DMS53 treated with DMSO at 0.1 percent for 48 hours (cell line): Measurements from ENCODE around the gene SUPT3H.
"Not testable (repeated sequence)": the region's sequence is repeated elsewhere in the genome, so short reads cannot be mapped to it uniquely, and the experiment has no call there.

ENCODE experiments used
- DNase-seq: peaks from one replicate; lab custom pipeline; 2025; ENCODE audit not compliant: unreplicated experiment; lab: John Stamatoyannopoulos, UW

The SUPT3H gene

DNA sequence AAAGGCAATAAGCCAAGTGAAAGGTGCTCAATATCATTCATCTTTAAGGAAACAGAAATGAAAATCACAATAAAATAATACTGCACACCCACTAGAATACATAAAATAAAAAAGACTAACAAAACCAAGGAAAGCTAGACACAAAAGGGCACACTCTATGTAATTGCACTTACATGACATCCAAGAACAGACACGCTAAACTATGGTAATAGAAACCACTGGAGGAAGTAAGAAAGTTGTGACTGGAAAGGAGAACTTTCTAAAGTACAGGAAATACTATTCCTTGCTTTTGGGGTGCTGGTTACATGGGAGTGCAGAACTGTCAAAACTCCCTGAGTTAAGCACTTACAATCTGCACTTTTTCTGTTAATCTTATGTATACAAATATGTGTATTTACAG, 303.3 kb downstream of the SUPT3H start:
- DNase-seq: no peak

DNA sequence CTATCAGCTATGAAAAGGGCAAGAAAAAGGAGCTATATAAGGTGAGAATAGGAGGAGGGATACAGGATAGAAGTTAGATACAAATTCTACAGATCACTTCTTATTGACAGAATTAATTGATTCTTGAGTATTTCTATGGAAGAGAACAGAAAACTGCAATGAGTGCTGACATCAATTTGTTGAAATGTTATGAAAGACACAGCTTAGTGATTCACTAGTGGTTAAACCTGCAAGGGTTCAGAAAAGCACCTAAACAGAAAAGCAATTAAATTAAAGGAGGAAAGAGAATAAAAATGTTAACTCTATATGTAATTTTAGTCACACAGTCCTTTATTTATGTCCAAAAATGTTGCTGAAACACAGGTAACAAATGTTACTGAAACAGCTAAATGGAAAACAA, 304.0 kb downstream of the SUPT3H start:
- no peak for DNase-seq

DNA sequence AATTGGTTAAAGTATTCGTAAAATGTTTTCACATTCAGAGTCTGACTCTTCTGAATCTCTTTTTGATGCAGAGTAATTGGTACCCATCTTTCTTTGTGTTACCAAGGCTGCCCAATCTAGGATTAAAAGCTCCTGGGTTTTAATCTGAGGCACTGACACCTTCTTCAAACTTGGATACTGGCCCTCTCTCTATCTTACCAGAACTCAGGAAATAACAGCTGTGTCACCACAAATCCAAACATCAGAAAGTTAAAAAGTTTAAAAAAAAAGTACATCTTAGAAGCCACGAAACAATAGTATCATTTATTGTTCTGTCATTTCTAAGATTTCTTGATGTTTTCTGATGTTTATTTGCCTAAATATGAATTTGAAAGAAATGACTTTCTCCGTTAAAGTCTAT, 305.1 kb downstream of the SUPT3H start:
- DNase-seq: no peak

GRCh38 chr6:45072016-45072415, 305.7 kb downstream of the SUPT3H start:
- DNase-seq: no peak

GRCh38 chr6:45069091-45069490, 308.6 kb downstream of the SUPT3H start:
- no peak for DNase-seq

GRCh38 chr6:45067446-45067845, 310.3 kb downstream of the SUPT3H start:
- not testable (repeated sequence) for DNase-seq

DNA sequence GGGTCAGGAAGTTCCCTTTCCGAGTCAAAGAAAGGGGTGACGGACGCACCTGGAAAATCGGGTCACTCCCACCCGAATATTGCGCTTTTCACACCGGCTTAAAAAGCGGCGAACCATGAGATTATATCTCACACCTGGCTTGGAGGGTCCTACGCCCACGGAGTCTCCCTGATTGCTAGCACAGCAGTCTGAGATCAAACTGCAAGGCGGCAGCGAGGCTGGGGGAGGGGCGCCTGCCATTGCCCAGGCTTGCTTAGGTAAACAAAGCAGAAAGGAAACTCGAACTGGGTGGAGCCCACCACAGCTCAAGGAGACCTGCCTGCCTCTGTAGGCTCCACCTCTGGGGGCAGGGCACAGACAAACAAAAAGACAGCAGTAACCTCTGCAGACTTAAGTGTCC, 315.1 kb downstream of the SUPT3H start:
- not testable (repeated sequence) for DNase-seq

DNA sequence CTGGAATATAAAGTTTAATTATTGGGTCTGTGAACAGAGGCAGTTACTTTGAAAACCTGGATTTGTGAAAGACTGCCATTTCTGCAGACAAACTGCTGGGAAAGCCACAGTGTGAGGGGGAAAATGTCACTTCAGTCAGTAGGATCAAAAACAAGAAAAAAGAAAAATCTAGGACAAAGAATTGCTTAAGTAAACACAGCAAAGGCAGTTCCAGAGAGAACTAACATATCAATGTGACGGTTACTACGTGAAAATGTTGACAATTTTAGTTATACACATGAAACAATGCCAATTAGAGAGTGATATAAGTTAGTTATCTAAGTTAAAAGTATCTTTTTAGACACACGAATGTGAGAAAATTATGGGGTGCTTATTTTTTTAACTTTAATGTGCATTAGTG, 320.0 kb downstream of the SUPT3H start:
- no peak for DNase-seq

DNA sequence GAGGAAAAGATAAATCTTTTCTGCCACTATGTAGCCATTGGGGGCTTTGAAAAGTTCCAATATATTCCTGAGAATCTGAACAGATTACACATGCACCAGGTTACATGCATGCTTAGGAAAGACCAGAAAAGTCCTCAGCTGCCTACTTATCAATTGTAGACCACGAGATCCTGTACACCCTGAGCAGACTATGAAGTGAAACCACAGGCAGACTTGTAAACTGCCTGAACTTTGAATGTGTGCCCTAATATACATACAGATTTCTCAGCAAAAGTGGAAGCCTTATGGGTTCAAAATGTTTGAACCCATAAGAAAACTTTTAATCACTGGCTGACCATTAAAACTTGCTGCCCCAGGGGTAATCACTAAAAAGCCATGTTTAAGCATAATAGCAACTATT, 323.1 kb downstream of the SUPT3H start:
- no peak for DNase-seq

DNA sequence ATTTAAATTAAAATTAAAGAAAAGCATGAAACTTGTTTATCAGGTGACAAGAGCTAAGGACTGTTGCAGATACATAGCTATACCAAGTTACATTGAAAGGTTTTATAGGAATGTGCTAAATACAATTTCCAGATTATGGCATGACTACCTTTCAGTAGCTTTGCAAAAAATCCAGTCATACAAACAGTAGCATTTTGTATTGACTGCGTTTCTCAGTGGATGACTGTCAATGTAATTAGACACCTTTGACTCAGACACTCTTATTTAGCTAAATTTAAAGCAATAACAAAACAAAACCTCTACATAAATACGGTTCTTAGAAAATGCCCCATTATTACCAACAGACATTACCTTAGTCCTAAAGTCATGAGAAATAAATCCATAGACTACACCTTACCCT, 325.4 kb downstream of the SUPT3H start:
- no peak for DNase-seq

DNA sequence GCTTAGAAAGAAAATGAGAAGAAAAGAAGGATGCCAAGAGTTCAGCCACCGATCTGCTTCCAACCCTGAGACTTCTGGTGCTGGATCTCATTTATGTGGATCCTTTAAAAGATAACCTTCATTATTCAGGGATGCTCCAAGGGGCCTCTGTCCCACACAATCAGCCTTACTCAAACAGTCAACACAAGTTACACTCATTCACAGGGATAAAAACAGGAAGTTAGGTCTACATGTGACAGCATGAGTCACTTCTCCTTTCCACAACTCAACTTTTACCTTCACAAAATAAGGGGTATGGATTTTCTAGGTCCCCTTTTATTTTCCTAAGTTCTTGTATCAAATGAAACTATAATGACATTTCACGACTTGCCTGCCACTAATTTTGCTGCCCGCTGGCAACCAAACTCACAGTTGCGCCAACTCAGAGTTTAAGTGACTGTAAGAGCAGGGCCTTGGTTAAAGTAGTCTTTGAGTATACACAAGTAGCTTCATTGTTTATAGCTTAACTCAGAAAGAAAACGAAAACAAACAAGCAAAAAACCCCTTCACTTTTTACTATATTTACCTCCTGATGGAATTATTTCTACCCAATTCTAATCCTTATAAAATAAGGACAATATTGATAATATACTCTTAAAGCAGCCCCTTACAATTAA, 328.4 kb downstream of the SUPT3H start:
- peak; percentile 16 for DNase-seq

- no peak for DNase-seq
These were observed 330.2 kb downstream of the SUPT3H start for GRCh38 chr6:45047573-45047972.

GRCh38 chr6:45045253-45045601, 332.5 kb downstream of the SUPT3H start:
- no peak for DNase-seq

DNA sequence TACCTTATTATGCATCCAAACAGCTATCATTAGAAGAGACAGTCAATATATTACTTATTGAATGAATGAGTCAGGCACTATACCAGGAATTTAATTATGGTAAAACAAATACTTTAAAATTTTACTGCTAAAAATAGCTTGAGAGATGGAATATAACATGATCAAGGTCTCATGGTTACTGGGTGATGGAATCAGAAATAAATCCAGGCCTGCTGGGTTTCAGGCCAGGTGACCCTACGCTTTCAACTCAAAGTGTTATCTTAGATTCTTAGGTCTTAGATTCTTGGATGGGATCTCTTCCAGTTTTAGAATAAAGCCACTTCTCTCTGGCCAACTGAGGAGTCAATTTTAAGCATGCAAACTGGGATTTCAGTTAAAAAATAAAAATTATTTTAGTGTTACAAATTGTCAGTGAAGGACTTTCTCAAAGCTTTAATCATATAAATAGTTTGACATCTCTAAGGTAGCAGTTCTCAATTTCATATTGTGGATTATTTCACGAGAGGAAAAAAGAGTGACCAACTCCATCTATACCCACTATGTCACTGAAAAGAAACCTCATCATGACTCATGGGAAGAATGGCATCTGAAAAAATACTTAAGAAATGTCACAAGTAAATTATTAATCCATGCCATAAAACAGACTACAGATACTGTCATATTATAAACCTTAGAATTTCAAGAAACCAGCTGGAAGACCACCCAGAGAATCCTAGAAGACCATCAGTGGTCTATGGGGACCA, 333.1 kb downstream of the SUPT3H start:
- peak; percentile 1 for DNase-seq

DNA sequence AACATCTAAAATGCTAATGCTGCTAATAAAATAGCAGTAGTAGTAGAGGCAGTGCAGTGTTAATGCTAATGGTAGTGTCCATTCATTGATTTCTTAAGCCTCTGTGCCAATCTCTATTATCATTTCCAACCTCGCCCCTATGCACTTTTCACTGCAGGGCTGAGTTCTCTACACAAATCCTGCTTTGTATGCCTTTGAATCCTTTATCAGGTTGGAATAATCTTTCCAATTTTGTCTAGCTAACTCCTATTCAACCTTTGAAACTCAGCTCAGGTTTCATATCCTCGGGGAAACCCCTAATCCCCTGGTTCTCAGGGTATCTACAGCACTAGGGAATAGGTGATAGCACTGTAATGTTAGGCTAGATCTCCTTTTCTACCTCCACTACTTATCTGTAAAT, 333.6 kb downstream of the SUPT3H start:
- no peak for DNase-seq

DNA sequence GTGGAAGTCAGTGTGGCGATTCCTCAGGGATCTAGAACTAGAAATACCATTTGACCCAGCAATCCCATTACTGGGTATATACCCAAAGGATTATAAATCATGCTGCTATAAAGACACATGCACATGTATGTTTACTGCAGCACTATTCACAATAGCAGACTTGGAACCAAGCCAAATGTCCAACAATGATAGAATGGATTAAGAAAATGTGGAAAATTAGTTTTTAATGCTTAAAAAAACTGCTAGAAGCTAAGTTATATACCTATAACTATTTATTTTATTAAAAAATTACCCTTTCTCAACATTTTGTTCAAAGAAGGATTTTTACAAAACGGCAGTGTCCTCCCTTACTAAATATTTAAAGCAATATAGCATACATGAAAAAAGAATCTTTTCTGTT, 335.1 kb downstream of the SUPT3H start:
- not testable (repeated sequence) for DNase-seq

DNA sequence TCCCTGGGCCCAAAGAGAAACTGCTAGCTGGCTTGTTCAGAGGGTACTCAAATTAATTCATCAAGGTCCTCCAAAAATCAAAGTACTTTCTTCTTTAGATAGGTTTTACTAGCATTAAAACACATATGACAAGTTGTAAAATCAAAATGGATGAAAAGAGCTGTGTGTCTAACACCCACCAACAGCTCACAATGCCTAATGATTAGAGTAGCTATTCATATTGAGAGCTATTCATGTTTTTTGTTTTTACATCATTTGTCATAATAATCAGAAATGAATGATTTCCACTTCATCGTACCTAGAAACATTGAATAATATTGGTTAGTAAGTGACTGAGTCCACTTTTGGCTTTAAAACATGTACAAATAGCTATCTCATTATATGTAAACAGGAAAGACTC, 339.5 kb downstream of the SUPT3H start:
- no peak for DNase-seq

GRCh38 chr6:45036103-45036502, 341.6 kb downstream of the SUPT3H start:
- DNase-seq: no peak

DNA sequence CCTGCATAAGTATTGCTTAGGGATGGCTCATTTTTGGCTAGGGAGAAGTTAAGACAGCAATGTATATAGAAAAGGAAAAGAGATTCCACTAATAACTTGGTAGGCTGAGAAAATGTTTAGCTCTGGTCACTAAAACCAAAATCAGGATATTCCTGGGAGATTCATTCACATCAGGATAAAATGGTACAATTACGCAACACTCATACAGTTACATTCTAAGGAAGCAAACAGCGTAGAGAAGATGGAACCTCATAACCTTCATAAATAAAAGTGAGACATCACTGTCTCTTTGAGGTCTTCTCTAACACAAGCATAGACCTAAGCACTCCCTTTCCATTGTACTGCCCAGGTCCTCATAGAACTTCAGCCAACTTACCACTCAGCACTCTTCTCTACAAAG, 345.3 kb downstream of the SUPT3H start:
- DNase-seq: no peak

DNA sequence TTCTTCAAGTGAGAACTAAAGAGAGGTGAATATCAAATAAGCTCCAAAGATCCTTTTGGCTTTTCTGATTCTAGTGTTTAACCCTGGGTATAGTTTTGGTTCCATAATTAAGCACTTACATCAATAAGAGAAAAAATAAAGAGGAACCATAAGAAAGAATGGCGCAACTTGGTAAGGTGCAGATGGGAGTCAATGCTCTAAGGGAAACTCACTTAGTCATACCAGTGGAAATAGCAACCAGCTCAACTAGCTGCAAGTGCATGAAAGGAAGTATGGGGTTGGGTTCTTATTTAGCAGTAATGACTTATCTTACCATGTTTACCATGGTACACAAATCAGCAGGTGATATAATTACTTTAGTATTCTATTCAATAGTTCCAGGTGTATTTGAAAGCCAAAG, 346.1 kb downstream of the SUPT3H start:
- no peak for DNase-seq

DNA sequence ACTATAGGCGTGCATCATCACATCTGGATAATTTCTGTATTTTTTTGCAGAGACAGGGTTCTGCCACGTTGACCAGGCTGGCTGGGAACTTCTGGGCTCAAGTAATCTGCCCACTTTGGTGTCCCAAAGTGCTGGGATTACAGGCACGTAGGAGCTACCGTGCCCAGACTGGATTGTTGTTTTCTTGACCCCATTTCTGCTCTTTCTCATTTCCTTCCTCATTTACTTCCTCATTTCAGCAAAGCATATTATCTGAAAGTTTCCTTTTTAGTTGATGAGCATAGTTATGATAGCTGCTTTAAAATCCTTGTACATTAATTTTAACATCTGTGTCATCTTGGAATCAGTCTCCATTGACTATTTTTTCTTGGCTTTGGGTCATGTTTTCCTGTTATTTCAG, 350.6 kb downstream of the SUPT3H start:
- DNase-seq: no peak

DNA sequence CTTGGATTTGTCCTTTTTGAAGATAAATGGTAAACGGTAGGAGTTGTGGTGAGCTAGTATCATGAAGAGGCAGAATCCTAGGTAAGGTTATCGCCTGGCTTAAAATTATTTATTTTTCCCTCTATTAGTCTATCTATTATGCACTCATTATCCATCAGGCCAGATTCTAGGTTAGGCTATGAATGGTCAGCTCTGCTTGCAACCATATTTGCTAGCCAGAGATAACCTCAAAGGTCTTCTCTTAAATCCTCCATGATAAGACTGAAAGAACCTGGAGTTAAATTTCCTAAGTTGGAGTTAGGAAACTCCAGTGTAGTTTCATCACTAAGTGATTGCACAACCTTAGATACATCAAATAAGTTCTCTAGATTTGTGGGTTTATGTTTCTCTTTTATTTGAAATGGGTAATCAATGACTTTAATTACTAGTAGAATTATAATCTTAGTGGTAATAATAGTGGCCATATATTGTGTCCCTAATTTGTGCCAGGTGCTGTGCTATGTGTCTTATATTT, 351.7 kb downstream of the SUPT3H start:
- no peak for DNase-seq

- no peak for DNase-seq
These were observed 353.1 kb downstream of the SUPT3H start for GRCh38 chr6:45024610-45025009.
